GM13976 (cell line): Measurements from ENCODE around the gene PCBP3.

ENCODE experiments used
- DNase-seq: peaks from one replicate; pipeline ENCODE4 v3.0.0; 2012; ENCODE audit warnings: low spot score
- CTCF ChIP-seq: IDR thresholded peaks from 2 replicates; pipeline ENCODE4 v1.5.1; 2012; ENCODE audit warnings: borderline replicate concordance, mild to moderate bottlenecking; ENCODE audit not compliant: insufficient read depth; ENCODE audit errors: extremely low read depth, missing control alignments, control extremely low read depth
- in situ Hi-C: fragments of 300-500 bp; cut with MboI; formaldehyde crosslinking; loops from one replicate; pipeline ENCODE4 v1.12.0; 2022; ENCODE audit warnings: low sequenced_read_pairs, mixed read lengths, inconsistent platforms; ENCODE audit not compliant: unreplicated experiment

Gene PCBP3

GRCh38 chr21:45976701-45977311 lies 333.3 kb downstream of the PCBP3 start:
- no peak for DNase-seq
- no peak for TF ChIP-seq CTCF
- in situ Hi-C loops: no loop called here

GRCh38 chr21:45977396-45977795 lies 333.9 kb downstream of the PCBP3 start:
- no peak for DNase-seq
- no peak for TF ChIP-seq CTCF
- in situ Hi-C loops: no loop called here

GRCh38 chr21:45979141-45979631 lies 335.7 kb downstream of the PCBP3 start:
- no peak for DNase-seq
- no peak for TF ChIP-seq CTCF
- in situ Hi-C loops: no loop called here

- in situ Hi-C loops: no loop called here
- DNase-seq: no peak
- no peak for TF ChIP-seq CTCF
Observed at GRCh38 chr21:45979651-45980050, 336.1 kb downstream of the PCBP3 start.

- no peak for TF ChIP-seq CTCF
- no peak for DNase-seq
- in situ Hi-C loops: no loop called here
Observed at GRCh38 chr21:45980271-45980670, 336.7 kb downstream of the PCBP3 start.

- in situ Hi-C loops: no loop called here
- no peak for TF ChIP-seq CTCF
- DNase-seq: no peak
Observed at GRCh38 chr21:45980697-45981096, 337.2 kb downstream of the PCBP3 start.
